Hematopoietic multipotent progenitor cell (in vitro differentiated cells): ENCODE results near the gene FPR2. TPM values are rescaled to one million over a fixed set of nuclear protein-coding genes. Genes with fewer than 3 reads are reported as not detected.
"Not testable (repeated sequence)": the region's sequence is repeated elsewhere in the genome, so short reads cannot be mapped to it uniquely, and the experiment has no call there.

ENCODE experiments used
- DNase-seq, 3 donors: peaks; one replicate each; pipeline ENCODE4 v3.0.0-alpha.2; 2011 to 2015; ENCODE audit warnings: low read depth in 2 of 3, low spot score in 2 of 3
- total RNA-seq: library from RNA; depleted of rRNA; stranded (reverse); fragments of >200 nt; gene quantifications from one replicate; pipeline ENCODE4 v1.2.3, GENCODE V29; 2012

FPR2 gene
- total RNA-seq, 1 donor, result 0.54 TPM

- DNase-seq, result peak in 1 of 3 donors; percentile 48
Measured at GRCh38 chr19:51803967-51804366, 43.0 kb downstream of the FPR2 start.

DNA sequence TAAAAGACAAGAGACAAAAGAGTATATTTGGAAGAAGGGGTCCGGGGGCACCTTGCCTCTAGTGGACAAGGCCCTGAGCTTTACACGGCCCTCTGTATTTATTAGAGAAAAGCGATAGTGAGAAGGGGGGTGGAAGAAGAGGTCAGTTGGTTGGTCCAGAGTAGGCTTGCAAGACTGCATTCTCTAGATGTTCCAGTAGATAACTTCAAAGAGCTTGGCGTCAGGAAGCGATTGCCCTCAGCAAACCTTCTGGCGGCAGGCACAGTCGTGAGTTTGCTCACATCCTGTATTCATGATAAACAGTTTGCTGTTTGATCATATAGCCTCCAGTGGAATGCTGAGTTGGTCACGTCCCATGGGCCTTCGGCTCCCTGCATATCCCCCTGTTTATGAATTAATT lies 43.8 kb downstream of the FPR2 start:
- DNase-seq, result not testable (repeated sequence)

DNA sequence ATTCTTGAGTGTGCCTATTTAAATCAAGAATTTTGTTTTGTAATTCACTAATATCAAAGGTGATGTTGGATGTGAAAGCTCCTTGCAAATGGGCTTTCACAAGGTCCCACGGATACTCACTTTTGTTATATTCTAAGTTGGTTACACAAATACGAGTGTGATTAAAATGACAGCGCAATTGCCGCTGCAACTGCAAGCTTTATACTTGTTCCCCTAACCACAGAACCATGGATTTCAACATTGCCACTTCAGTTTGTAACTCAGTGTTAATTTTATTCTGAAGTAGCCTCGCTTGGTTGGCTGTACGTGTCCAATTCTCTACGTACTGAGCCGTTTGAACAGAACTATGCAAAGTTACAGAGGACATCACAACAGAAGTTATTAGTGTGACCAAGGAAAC lies 44.4 kb downstream of the FPR2 start:
- DNase-seq, result not testable (repeated sequence)

DNA sequence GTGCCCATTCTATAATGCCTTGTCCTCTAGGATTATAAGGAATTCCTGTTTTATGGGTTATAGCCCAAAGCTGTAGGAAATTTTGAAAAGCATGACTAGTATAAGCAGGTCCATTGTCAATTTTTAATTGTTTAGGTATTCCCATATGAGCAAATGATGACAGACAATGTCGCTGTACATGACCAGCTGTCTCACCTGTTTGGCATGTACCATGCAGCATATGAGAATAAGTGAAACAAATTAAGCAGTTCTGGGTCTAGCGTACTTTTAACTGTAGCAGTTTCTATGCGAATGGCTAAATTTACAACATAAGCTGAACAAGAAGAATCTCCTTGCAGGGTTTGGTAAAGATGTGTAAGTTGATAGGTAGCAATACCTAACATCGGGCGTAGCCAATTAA lies 45.6 kb downstream of the FPR2 start:
- not testable (repeated sequence) for DNase-seq

- DNase-seq, result no peak
Measured at GRCh38 chr19:51807111-51807701, 46.2 kb downstream of the FPR2 start.

GRCh38 chr19:51807925-51808324 lies 46.9 kb downstream of the FPR2 start:
- no peak for DNase-seq

DNA sequence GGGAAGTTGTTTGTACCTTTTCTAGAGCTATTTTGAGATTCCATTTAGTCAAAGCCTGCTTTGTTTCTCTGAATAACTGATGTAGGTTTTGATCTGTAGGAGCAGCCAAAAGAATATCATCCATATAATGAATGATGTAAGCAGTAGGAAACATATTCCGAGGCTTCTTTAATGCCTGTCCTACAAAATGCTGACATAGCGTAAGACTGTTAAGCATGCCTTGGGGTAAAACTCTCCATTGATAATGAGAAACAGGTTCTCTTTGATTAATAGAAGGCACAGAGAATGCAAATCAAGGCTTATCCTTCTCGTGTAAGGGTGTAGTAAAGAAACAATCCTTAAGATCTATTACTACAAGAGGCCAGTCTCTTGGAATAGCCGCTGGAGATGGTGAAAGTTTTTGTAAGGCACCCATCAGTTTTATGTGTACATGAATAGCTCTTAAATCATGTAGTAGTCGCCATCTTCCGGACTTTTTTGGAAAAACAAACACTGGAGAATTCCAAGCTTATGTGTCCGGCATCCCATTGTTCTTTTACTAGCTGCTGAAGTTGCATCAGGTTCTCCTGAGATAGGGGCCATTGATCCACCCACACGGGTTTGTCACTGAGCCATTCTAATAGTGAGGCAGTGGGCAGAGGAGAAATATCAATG lies 47.5 kb downstream of the FPR2 start:
- DNase-seq, result no peak

GRCh38 chr19:51809787-51810186 lies 48.8 kb downstream of the FPR2 start:
- DNase-seq, result no peak

GRCh38 chr19:51810223-51810622 lies 49.2 kb downstream of the FPR2 start:
- no peak for DNase-seq

DNA sequence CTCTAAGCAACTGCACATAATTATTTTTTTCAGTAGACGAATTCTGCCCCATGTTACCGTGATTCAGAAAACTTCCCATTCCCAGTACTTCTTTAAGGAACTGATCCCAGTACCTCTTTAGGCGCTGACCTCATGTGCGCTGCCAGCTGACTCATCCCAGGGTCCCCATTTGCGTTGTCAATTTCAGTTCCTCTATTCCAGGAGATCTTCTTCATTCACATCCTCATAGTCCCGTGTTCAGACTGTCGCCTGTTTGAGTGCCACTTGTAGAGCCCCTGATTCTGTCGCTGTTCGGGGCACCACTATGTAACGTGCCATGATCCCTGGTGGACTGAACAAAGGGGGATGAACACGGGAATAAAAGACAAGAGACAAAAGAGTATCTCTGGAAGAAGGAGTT lies 50.4 kb downstream of the FPR2 start:
- no peak for DNase-seq

DNA sequence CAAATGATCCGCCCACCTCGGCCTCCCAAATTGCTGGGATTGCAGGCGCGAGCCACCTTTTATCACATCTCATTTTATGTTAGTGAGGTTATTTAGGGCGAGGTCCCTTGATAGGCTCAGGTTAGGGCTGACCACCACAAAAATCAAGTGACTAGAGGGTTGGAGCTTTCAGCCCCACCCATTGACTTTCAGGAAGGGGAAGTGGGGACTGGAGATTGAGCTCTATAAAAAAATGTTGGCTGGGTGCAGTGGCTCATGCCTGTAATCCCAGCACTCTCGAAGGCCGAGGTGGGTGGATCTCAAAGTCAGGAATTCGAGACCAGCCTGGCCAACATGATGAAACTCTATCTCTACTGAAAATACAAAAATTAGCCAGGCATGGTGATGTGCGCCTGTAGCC lies 54.1 kb downstream of the FPR2 start:
- no peak for DNase-seq

DNA sequence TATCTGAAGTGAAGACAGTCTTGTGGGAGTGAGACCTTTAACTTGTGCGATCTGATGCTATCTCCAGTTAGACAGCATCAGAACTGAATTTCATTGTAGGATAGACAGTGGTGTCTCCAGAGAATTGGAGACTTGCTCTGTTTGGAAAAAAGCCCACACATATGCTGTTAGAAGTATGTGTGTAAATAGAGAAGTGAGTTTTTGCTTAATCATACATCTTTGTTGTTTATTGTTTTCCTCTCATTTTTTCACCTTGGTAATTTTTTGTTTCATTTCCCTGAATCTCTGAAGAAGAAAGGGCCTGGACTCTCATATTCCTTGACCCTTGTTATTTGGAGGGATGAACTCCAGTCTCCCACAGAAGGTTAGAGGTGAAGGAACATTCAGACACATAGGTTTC lies 55.7 kb downstream of the FPR2 start:
- no peak for DNase-seq

DNA sequence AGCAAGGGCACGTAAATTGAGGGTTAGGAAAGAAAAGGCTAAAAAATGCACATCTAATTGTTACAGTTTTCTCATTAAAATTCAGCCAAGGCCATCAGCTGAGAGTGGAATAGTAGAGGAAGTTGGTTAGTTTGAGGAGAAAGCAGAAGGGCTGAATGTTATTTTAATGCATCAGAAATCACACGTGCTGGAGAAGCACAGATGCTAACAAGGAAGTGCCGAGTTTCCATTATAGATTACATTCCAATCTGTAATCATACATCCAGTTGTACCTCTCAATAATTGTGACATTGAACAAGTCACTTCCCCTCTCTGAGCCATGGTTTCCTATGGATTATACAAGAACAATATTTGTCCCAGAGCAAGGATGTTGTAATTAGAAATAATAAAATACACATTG lies 59.0 kb downstream of the FPR2 start:
- no peak for DNase-seq

Other genes with a start within 250 kb of the FPR2 start
- gene SIGLEC6, start 229.5 kb upstream of the FPR2 start, total RNA-seq, result 0.54 TPM
- gene ZNF175, start 189.9 kb upstream of the FPR2 start, total RNA-seq, result 2.7 TPM
- 2.2 TPM for gene SIGLEC5, start 130.8 kb upstream of the FPR2 start, total RNA-seq
- gene SIGLEC14, start 114.4 kb upstream of the FPR2 start, total RNA-seq, result 2.7 TPM
- gene SPACA6, start 67.8 kb upstream of the FPR2 start, total RNA-seq, result 1.3 TPM
- gene HAS1, start 37.2 kb upstream of the FPR2 start, total RNA-seq, result under 0.01 TPM
- 7.3 TPM for gene FPR1, start 9.3 kb upstream of the FPR2 start, total RNA-seq
- 0.27 TPM for gene FPR3, start 34.0 kb downstream of the FPR2 start, total RNA-seq
- gene ZNF577, start 126.8 kb downstream of the FPR2 start, total RNA-seq, result 8.6 TPM
- 7.5 TPM for gene ZNF649, start 143.8 kb downstream of the FPR2 start, total RNA-seq
- 3.5 TPM for gene ZNF613, start 166.3 kb downstream of the FPR2 start, total RNA-seq
- 8.1 TPM for gene ZNF350, start 225.7 kb downstream of the FPR2 start, total RNA-seq
- gene ZNF615, start 247.0 kb downstream of the FPR2 start, total RNA-seq, result 7.8 TPM